ENCODE data around the gene CLCN3.

DNA sequence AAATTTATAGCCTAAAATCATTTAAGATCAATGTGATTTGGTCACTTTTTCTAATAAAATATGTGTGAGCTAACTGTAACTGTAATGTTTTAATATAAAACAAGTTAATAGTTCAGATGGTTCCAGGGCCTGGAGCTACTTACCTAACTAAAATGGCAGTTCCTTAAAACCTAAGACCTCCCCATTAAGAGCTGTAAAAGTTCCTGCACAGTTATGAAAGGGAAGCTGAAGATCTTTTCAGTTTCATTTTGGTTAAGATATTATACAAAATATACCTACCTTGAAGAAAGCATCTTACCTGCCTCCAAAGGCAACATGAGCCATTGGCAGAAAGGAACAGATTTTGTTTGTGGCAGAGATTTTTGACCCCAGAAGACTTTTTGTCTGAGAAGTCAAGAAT is 107.2 kb downstream of the CLCN3 start:
- TF ChIP-seq, protein P1, sequence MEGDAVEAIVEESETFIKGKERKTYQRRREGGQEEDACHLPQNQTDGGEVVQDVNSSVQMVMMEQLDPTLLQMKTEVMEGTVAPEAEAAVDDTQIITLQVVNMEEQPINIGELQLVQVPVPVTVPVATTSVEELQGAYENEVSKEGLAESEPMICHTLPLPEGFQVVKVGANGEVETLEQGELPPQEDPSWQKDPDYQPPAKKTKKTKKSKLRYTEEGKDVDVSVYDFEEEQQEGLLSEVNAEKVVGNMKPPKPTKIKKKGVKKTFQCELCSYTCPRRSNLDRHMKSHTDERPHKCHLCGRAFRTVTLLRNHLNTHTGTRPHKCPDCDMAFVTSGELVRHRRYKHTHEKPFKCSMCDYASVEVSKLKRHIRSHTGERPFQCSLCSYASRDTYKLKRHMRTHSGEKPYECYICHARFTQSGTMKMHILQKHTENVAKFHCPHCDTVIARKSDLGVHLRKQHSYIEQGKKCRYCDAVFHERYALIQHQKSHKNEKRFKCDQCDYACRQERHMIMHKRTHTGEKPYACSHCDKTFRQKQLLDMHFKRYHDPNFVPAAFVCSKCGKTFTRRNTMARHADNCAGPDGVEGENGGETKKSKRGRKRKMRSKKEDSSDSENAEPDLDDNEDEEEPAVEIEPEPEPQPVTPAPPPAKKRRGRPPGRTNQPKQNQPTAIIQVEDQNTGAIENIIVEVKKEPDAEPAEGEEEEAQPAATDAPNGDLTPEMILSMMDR (IDR thresholded peaks at IDR 0.05), result no peak
- TF ChIP-seq POLR2A (IDR thresholded peaks at IDR 0.05) (no peak), POLR2AphosphoS5 (IDR thresholded peaks at IDR 0.05; ENCODE audit: insufficient read depth in 1 of 2, low read depth in 1 of 2) (no peak)

Measured in vagina (tissue), 2 donors.